Myocyte (in vitro differentiated cells): ENCODE data around the gene LUM. TPM values are rescaled to one million over a fixed set of nuclear protein-coding genes. Genes with fewer than 3 reads are reported as not detected.

Experiments
- DNase-seq: peaks from one replicate; pipeline ENCODE4 v3.0.0-alpha.2; 2012; ENCODE audit warnings: low read depth
- total RNA-seq: library from RNA; depleted of rRNA; stranded (reverse); fragments of >200 nt; gene quantifications from 2 replicates; pipeline ENCODE4 v1.2.3, GENCODE V29; 2014

The LUM gene
- total RNA-seq, 1 donor from 2014 or later, result 147 TPM

DNA sequence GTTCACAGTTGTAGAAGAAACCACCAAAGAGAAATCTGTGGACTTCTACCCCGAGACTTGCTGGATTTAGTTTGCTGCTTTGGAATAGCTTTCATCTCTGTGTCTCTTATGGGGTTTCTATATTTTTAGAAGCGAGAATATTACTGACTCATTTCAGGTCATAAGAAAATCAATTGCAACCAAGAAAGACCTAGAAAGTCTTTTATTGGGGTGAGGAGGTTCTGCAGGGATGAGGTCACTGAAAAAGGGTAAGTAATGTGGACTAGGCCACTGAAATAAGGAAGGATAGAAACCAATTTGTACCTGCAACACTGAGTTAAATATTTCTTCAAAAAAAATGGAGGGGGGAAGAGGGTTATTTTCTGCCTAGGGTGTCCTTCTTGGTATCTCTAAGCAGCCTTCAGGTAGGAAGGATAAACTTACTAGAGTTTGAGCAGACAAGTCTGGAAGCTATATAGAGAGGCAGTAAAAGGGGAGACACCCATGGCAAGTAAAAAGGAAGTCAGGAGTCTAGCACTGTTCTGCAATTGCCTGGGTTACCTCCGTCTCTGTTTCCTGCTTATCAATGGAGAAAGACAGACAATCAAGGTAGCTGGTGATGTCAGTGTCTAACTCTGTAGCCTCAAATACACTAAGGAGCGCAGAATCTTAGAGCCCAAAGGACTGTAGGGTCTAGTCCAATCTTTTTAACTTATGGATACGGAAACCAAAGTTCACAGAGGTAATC lies 33.9 kb downstream of the LUM start:
- no peak for DNase-seq

DNA sequence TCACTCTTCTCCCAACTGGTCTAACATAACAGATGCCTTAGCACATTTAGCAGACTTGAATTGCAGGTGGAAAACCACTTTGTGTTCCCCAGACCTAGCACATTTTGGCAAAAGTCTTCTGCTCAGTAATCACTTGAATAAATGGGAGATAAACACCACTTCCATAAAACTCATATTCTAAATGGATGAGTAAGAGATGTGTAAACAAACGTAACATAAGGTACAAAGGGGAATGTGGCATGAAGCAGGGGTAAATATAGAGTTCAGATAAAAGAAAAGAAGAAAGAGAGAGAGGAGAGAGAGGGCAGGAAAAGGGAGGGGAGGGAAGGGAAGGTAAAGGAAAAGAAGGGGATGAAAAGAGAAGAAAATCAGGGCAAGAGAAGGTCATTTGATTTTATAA lies 36.4 kb downstream of the LUM start:
- no peak for DNase-seq

DNA sequence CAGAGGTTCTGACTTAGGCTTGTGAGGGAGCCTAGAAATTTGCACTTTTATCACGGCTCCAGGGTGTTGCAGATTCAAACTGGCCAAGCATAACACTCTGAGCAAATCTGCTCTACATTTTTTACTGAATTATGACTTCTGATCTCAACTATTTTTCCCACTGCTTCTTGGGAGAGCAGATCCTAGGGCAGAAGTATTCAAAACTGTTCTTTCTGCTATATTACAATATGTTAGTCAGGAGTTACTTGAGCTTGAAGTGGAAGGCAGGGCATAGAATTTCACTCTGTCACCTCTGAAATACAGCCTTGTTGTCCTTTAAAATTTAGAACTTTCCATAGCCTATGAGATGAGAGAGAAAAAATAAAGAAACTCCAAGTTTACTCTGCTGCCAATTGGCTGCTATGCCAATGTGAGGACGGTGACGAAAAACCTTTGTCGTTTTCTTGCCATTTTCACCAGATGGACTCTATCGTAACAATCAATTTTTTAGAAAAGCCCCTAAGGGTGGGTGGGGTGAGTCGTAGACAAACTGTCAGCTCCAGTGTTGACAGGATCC lies 37.1 kb downstream of the LUM start:
- no peak for DNase-seq

DNA sequence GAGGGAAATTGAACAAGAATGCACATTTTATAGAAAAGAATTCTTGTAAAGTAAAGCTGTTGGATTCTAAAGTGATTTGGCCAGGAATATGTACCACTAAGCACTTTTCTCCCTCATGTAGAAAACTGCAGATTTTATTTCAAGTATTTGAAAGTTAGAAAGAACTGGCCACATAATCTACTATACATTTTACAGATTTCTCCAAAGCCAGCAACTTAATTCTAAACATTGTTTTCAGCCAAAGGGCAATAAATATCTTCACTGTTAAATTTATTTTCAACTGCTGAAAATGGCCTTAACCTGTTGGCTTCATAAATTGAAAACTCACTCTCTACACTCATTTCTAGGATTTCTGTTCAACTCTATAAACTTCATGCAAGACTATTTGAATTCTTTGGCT lies 37.9 kb downstream of the LUM start:
- no peak for DNase-seq

DNA sequence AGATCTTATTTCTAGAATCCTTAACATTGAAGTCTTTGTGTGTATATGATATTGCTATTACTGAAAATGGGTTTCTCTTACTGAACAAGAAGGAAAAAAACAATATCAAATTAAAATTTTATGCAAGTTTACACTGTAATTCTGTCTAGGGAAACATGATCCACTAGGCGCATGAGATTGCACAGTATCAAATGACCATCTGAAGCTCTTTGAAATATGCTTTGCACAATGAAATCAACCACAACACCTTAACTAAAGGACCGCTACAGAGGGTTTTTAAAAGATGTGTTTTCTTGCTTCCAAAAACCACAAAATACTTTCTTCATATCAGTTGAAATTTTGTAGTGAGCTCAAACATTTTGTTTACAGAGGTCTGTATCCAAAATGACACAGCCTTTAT lies 38.4 kb downstream of the LUM start:
- DNase-seq, result peak; percentile 55

DNA sequence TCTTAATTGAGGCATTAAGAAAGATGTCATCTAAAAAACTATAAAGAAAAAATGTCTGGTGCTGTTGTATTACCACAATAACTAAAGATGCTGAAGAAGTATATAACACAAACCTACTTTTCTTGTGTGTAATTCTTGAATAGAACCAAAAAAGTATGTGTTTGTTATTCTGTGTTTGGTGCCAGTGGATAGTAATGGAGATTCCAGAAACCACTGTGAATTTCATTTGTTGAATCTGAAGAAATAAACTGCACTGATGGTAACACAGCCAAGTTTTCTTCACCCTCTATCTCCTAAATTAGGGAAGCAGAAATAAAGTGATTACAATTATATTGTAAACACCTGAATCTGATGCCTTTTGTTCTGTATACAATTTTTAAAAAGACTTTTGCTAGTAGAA lies 40.4 kb downstream of the LUM start:
- no peak for DNase-seq

DNA sequence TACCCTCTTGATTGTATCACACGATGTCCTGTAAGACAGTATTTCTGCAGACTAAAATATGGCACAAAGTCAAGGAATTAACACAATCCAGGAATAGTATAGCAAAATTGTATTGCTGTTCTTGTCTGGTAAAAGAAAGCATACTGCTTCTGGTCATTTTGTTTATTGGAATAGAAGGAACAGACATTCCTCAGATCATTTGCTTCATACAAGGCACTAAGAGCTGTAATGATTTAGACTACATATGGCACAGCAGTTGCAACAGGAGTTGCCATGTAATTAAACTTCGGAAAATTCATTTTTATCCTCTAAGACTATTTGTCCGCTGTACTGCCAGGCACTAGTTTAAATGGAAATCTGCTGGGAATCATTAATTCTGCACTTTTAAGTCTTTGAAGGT lies 45.9 kb downstream of the LUM start:
- DNase-seq, result no peak

DNA sequence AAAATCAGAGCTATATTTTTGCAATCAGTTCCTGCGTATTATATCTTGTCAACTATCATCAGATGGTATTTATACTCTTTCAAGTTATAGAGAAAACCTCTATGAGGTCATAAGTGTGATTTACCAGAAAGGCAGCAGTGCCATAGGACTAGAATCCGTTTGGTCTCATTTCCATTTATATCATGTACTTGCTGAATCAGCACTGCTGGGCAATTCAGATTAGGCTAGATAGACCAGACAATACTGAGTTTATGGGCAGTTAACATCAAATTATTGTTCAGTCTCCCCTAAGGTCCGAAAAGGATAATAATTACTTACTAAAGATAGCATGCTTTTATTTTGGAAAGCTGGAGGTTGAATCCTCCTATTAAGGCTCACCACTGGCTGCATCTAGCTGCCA lies 46.7 kb downstream of the LUM start:
- no peak for DNase-seq

DNA sequence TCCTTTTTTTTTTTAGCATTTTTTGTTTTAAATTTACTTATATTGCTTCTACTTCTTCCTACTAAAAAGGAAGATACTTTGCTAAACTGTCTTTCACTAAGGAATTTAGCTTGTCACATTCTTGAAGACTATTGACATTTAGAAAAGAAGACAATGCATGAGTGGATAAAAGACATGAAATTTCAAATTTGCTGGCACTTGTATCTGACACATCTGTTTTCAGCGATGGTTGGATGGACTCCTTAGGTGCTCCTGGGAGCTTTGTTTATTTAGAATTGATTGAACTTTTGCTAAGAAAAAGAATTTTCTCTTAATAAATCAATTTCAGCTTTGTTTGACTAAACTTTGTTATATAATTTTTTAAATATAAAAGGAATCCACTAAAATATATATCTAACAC lies 50.2 kb downstream of the LUM start:
- no peak for DNase-seq

DNA sequence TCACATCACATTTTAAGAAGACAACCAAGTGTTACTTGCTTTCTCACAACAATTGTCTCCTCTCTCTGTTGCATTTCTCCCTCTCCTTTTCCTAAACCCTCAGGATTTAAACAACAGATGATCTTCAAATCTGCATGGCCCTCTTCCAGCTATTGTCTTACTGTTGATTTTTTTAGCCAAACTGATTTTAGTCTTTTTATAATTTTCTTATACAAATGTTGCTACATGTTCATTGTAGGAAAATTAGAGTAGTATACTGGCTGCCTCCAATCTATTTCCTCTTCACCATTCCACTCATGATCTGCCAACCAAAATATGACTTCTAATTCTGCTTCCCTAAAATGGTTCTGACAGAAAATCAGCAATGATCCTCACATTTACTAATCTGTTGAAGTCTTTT lies 52.1 kb downstream of the LUM start:
- DNase-seq, result no peak

DNA sequence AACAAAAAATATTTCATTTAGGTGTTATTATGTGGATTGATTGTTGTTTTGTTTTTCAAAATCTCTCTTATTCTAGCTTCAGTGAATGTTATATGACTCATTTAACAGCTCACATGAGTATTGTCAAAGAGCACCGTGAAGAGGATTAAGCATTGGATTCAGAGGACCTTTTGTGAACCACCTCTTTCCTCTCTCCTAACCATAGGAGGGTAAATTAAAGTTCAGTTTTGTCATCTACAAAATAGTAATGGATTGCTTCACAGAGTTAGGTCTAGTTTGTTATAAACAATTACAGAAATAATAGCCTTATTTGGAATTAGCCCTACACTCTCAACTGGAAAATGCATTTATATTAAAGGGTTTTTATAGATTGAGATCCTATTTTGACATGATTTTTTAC lies 52.5 kb downstream of the LUM start:
- DNase-seq, result no peak

DNA sequence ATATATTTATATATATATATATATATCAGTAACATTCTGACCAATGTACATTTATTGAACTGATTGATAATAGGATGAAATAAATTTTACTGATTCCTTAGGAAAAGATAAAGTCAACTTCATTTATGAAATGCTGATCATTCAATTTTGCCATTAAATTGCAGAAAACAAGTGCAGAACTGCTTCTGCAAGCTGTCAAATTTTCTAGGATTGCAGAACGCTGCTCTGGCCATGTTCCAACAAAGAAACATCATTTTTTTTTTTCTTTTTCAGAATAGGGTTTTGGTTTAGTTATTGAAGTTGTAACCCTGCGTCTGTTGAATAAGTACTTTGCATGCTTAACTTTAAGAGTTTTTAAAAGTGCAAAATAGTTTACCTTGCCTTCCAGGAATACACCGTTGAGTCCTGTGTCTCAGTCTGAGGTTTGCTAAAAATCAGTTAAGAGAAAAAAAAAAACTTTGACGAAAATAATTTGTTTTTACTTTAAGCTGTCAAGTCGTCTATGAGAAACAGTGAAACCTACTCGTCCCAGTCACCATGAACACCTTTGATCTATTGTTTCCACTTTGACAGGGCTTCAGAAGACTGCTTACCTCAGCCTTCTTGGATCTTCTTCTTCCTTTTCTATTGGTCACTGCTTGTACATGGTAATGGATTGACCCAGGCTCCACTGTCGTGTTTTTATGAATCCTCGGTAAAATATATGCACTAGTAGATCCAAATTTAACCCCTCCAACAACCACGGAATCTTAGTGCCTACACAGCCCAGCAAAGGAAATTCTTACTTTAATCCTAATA lies 53.7 kb downstream of the LUM start, which contains the start of gene KERA:
Gene KERA, minus strand, starts transcription at position 657 of the 798 bp plus-strand sequence. CDS start 1,743 bp downstream, outside the sequence.
- DNase-seq, result no peak

DNA sequence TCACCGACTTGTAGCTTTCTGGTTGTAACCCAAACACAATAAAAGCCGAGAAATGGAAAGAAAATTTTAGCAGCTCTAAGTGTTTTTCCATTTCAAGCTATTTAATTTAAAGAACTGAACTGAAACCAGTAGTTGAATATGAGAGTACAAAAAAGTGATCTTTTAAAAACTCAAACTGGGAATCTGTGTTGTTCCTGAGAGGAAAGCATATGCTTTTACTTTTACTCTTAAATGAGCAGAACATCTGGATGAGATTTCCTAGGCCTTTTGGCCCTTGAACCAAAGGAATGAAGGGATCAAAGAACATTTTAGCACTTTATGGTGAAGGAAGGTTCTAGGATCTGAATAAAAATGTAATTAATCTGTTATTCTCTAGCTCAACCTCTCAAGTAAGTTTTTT lies 54.8 kb downstream of the LUM start:
- no peak for DNase-seq

DNA sequence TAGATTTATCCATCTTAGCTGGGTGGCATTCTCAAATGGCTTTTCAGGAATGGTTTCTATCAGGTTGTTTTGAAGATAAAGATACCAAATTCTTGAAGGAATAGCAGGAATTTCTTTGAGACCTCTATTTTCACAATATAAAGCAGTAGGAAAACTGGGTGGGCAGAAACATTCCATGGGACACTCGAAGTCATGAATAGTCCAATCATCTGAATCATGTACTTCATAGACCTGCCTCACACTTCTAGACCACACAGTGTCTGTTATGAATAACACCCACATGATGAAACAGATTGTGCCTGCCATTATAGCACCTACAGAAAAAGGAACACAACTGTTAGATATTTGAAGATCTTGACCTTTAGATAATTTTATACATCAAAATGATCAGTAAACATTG lies 55.3 kb downstream of the LUM start:
- no peak for DNase-seq

DNA sequence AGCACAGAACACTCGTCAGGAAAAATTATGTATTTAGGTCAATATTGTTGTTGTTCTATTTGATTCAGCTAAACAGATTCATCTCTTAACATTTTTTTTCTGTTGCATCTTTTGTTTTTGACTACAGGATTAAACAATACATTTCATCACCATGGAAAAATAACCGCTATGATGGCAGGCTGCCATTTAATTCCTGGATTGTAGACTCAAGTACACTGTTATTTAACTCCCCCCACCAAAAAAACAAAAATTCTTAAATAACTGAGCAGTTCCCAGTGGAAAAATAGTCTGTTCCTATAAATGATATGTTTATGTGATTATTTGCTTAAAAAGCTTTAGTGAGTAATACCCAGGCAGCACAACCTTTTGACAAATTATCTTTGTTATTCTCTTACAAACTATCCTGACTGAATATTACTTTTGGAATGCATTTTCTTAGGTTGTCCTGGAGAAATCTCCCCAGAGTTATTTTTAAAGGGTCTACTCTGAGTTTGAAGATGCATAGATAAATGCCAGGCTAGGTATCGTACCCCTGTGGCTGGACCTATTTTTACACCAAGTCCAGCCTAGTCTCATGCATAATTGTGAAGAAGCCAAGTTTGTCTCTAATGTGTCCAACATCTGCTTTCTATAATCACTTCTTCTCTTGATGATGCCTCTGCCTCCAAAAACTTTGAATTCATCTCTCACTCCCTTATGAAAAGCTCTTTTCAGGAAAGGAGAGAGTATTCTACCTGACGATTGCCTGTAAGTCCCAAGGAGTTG lies 57.2 kb downstream of the LUM start:
- DNase-seq, result peak; percentile 78

Other genes starting within 250 kb of the LUM start
- not detected in 2 replicates for gene CCER1, start 156.3 kb downstream of the LUM start, total RNA-seq
- not detected in 2 replicates for gene EPYC, start 106.5 kb downstream of the LUM start, total RNA-seq
- gene KERA, start 53.5 kb downstream of the LUM start, total RNA-seq, result not detected in 2 replicates
- 356 and 491 TPM in 2 replicates for gene DCN, start 71.3 kb upstream of the LUM start, total RNA-seq